ENCODE results near the gene TAF9. TPM values are rescaled to one million over a fixed set of nuclear protein-coding genes. Genes with fewer than 3 reads are reported as not detected.

Gene TAF9
- total RNA-seq, 4 donors from 2014 or later = 32.1 to 79.4 (median 45.5) TPM

- 12% methylated on average over 48 of the region's 78 CpGs; no CpG with 5 or more reads in 1 of the 2 donors for WGBS, 2 donors (ENCODE audit: low coverage in 1 of 2)
- in situ Hi-C loops (cut with MboI; ENCODE audit: low pct_ligation_motif_present in 1 of 4, low pct_unique_long_range_greater_than_20kb in 1 of 4, low sequenced_read_pairs in 3 of 4) (no loop called here), intact Hi-C loops (cut with DNase I; ENCODE audit: low total_unique reads) (no loop called here)
- DNase-seq = peak; percentile 94
- TF ChIP-seq POLR2AphosphoS5 (IDR thresholded peaks at IDR 0.05) (peak in 2 of 3 donors; percentile 60 to 81), CTCF (IDR thresholded peaks at IDR 0.05) (peak; percentile 17 to 81 (median 49)), POLR2A (IDR thresholded peaks at IDR 0.05) (peak; percentile 64), EP300 (IDR thresholded peaks at IDR 0.05; ENCODE audit: low read depth) (no peak)
- Histone ChIP-seq H3K36me3 (peaks cover 0 to 10% (median 1%) of the 10 kb centered on the region in 4 donors), H3K4me1 (peaks cover 0 to 2% (median 0%) of the 10 kb centered on the region in 4 donors), H3K4me3 (peak within 1 kb of the TSS; percentile 34 to 59 (median 51)), H3K9me3 (no peaks in the 10 kb centered on the region), H3K27me3 (no peaks in the 10 kb centered on the region), H3K27ac (peak within 1 kb of the TSS; percentile 84 to 89 (median 86))
Observed at GRCh38 chr5:69414885-69415583, 45.7 kb upstream of the TAF9 start, which contains the start of gene MARVELD2. Gene MARVELD2 (plus strand): TSS chr5:69415116. CDS start chr5:69419386, 4,270 bp downstream.

DNA sequence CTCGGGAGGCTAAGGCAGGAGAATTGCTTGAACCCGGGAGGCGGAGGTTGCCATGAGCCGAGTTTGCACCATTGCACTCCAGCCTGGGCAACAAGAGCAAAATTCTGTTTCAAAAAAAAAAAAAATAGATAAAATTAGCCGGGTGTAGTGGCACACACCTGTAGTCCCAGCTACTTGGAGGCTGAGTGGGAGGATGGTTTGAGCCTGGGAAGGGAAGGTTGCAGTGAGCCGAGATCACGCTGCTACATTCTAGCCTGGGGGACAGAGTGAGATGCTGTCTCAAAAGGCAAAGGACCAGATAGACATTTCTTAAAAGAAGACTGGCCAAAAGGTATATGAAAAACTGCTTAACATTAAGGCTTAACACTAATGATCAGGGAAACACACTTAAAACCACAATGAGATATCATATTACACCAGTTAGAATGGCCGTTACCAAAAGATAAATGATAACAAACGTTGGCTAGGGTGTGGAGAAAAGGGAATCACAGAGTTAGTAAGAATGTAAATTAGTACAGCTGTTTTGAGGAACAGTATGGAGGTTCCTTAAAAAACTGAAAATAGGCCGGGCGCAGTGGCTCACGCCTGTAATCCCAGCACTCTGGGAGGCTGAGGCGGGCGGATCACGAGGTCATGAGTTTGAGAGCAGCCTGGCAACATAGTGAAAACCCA is 35.5 kb upstream of the TAF9 start:
- Histone ChIP-seq H3K4me3 (no peak overlapping the region), H3K27ac (no peak overlapping the region), H3K4me1 (no peaks in the 10 kb centered on the region), H3K36me3 (peaks cover 0 to 37% (median 10%) of the 10 kb centered on the region in 4 donors), H3K27me3 (no peaks in the 10 kb centered on the region), H3K9me3 (no peaks in the 10 kb centered on the region)
- intact Hi-C loops (cut with DNase I; ENCODE audit: low total_unique reads) = no loop called here
- in situ Hi-C loops (cut with MboI; ENCODE audit: low pct_ligation_motif_present in 1 of 4, low pct_unique_long_range_greater_than_20kb in 1 of 4, low sequenced_read_pairs in 3 of 4) = no loop called here
- 87 to 91% methylated on average over 9 to 15 of the region's 15 CpGs for WGBS, 2 donors (ENCODE audit: low coverage in 1 of 2)
- TF ChIP-seq POLR2A (IDR thresholded peaks at IDR 0.05) = no peak
- TF ChIP-seq CTCF (IDR thresholded peaks at IDR 0.05) = no peak
- TF ChIP-seq POLR2AphosphoS5 (IDR thresholded peaks at IDR 0.05) = no peak
- no peak for DNase-seq

- intact Hi-C loops (cut with DNase I; ENCODE audit: low total_unique reads) = no loop called here
- Histone ChIP-seq H3K27ac (no peak overlapping the region), H3K4me1 (no peaks in the 10 kb centered on the region), H3K4me3 (no peak overlapping the region), H3K36me3 (peaks cover 0 to 34% (median 7%) of the 10 kb centered on the region in 4 donors), H3K9me3 (no peaks in the 10 kb centered on the region), H3K27me3 (no peaks in the 10 kb centered on the region)
- DNase-seq = no peak
- in situ Hi-C loops (cut with MboI; ENCODE audit: low pct_ligation_motif_present in 1 of 4, low pct_unique_long_range_greater_than_20kb in 1 of 4, low sequenced_read_pairs in 3 of 4) = no loop called here
- no peak for TF ChIP-seq POLR2A (IDR thresholded peaks at IDR 0.05)
- TF ChIP-seq EP300 (IDR thresholded peaks at IDR 0.05; ENCODE audit: low read depth) = no peak
- no peak for TF ChIP-seq POLR2AphosphoS5 (IDR thresholded peaks at IDR 0.05)
- no peak for TF ChIP-seq CTCF (IDR thresholded peaks at IDR 0.05)
Observed at GRCh38 chr5:69378376-69378775, 9.1 kb upstream of the TAF9 start.

- 88 to 90% methylated on average over 3 to 4 of the region's 4 CpGs for WGBS, 2 donors (ENCODE audit: low coverage in 1 of 2)
- H3K36me3 ChIP-seq = peaks cover 0 to 16% (median 2%) of the 10 kb centered on the region in 4 donors
- no peak overlapping the region for H3K4me3 ChIP-seq
- intact Hi-C loops (cut with DNase I; ENCODE audit: low total_unique reads) = no loop called here
- H3K4me1 ChIP-seq = peaks cover 5 to 23% (median 16%) of the 10 kb centered on the region in 4 donors
- no peak overlapping the region for H3K27ac ChIP-seq
- no peaks in the 10 kb centered on the region for H3K9me3 ChIP-seq
- no peak for DNase-seq
- no peak for TF ChIP-seq POLR2AphosphoS5 (IDR thresholded peaks at IDR 0.05)
- TF ChIP-seq CTCF (IDR thresholded peaks at IDR 0.05) = no peak
- no peak for TF ChIP-seq POLR2A (IDR thresholded peaks at IDR 0.05)
- no peak for TF ChIP-seq EP300 (IDR thresholded peaks at IDR 0.05; ENCODE audit: low read depth)
- H3K27me3 ChIP-seq = no peaks in the 10 kb centered on the region
- in situ Hi-C loops (cut with MboI; ENCODE audit: low pct_ligation_motif_present in 1 of 4, low pct_unique_long_range_greater_than_20kb in 1 of 4, low sequenced_read_pairs in 3 of 4) = no loop called here
Observed at GRCh38 chr5:69374911-69375446, 5.7 kb upstream of the TAF9 start.

Measured in transverse colon (tissue), 4 donors.